Fibroblast of lung (primary cell): ENCODE data around the gene NDUFA12. TPM values are rescaled to one million over a fixed set of nuclear protein-coding genes. Genes with fewer than 3 reads are reported as not detected.
A peak's percentile ranks its signal among the peaks of the same experiment; 100 is the strongest.

Source experiments
- DNase-seq, 2 donors: peaks; one replicate each; pipeline versions ENCODE4 v3.0.0 to v3.0.0-alpha.2; 2010; ENCODE audit warnings: low read depth in 2 of 2
- H2AFZ ChIP-seq: 2 replicates; pipeline ENCODE4 v1.5.1; 2012; ENCODE audit warnings: low read length, control low read depth, inconsistent platforms
- H3K27ac ChIP-seq: 2 replicates; pipeline ENCODE4 v1.5.1; 2011; ENCODE audit warnings: low read length, control low read depth; ENCODE audit not compliant: insufficient read depth
- H3K27me3 ChIP-seq: 2 replicates; pipeline ENCODE4 v1.5.1; 2011; ENCODE audit warnings: mild to moderate bottlenecking, low read length; ENCODE audit not compliant: control insufficient read depth, insufficient read depth
- H3K36me3 ChIP-seq: 2 replicates; pipeline ENCODE4 v1.5.1; 2011; ENCODE audit warnings: low read length; ENCODE audit not compliant: control insufficient read depth, insufficient read depth
- H3K4me1 ChIP-seq: 2 replicates; pipeline ENCODE4 v1.5.1; 2011; ENCODE audit warnings: low read length; ENCODE audit not compliant: control insufficient read depth, insufficient read depth; ENCODE audit errors: extremely low read depth
- H3K4me2 ChIP-seq: 2 replicates; pipeline ENCODE4 v1.5.1; 2011; ENCODE audit warnings: low read length, control low read depth; ENCODE audit not compliant: insufficient read depth; ENCODE audit errors: extremely low read depth
- H3K4me3 ChIP-seq, 4 experiments: fragments of 200-600 bp in 1 of 4; sonication (generic) in 1 of 4; replicated peaks in 1 of 4; 2 replicates each; pipeline ENCODE4 v1.5.1; 2011 to 2016; ENCODE audit warnings: low read length in 4 of 4, low read depth in 3 of 4, mild to moderate bottlenecking in 3 of 4, control low read depth in 2 of 4, inconsistent platforms in 1 of 4, mixed read lengths in 1 of 4; ENCODE audit not compliant: insufficient read depth in 1 of 4; ENCODE audit errors: control extremely low read depth in 1 of 4
- H3K79me2 ChIP-seq: 2 replicates; pipeline ENCODE4 v1.5.1; 2012; ENCODE audit warnings: mild to moderate bottlenecking, low read length, inconsistent platforms; ENCODE audit not compliant: control insufficient read depth, insufficient read depth
- H3K9ac ChIP-seq: 2 replicates; pipeline ENCODE4 v1.5.1; 2011; ENCODE audit warnings: mild to moderate bottlenecking, low read length, control low read depth; ENCODE audit not compliant: insufficient read depth
- H3K9me3 ChIP-seq: 2 replicates; pipeline ENCODE4 v1.5.1; 2012; ENCODE audit warnings: low read depth, low read length; ENCODE audit not compliant: control insufficient read depth, insufficient read depth
- H4K20me1 ChIP-seq: 2 replicates; pipeline ENCODE4 v1.5.1; 2011; ENCODE audit warnings: low read length; ENCODE audit not compliant: control insufficient read depth, insufficient read depth; ENCODE audit errors: extremely low read depth
- CTCF ChIP-seq, 2 donors: IDR thresholded peaks in 1 of 2; conservative IDR thresholded peaks in 1 of 2; 1 replicate in 1 of 2; 2 replicates in 1 of 2; pipeline ENCODE4 v1.5.1; 2011 to 2012; ENCODE audit warnings: low read length in 2 of 2, control low read depth in 1 of 2, inconsistent platforms in 1 of 2, low read depth in 1 of 2, mild to moderate bottlenecking in 1 of 2
- EZH2 ChIP-seq: IDR thresholded peaks from 2 replicates; pipeline ENCODE4 v1.5.1; 2012; ENCODE audit warnings: low read length, control low read depth, mild to moderate bottlenecking; ENCODE audit errors: missing control alignments
- polyA minus RNA-seq: library from RNA; depleted of rRNA, polyadenylated mRNA; stranded (reverse); fragments of >200 nt; gene quantifications from 2 replicates; pipeline ENCODE4 v1.2.3, GENCODE V29; 2011; ENCODE audit warnings: low replicate concordance
- polyA plus RNA-seq, 2 donors: library from polyadenylated mRNA; depleted of rRNA in 1 of 2; stranded (reverse) in 1 of 2; unstranded in 1 of 2; fragments of >200 nt; gene quantifications; 2 replicates each; pipeline ENCODE4 v1.2.1, GENCODE V29; 2011 to 2012; ENCODE audit warnings: missing spikeins in 1 of 2
- total RNA-seq: library from RNA; depleted of rRNA; stranded (reverse); fragments of >200 nt; gene quantifications from 2 replicates; pipeline ENCODE4 v1.2.1, GENCODE V29; 2014

Gene NDUFA12
- total RNA-seq = 79.6 and 102 TPM in 2 replicates
- polyA plus RNA-seq = 210 and 228 TPM in 2 replicates
- polyA plus RNA-seq (2012) = 213 and 224 TPM in 2 replicates
- 11.6 and 21.0 TPM in 2 replicates for polyA minus RNA-seq

- peak within 1 kb of the TSS; percentile 64 for H3K4me2 ChIP-seq
- DNase-seq = peak; percentile 95 to 97
- H3K4me3 ChIP-seq = peak within 1 kb of the TSS; percentile 53 to 99 (median 82)
- peak within 1 kb of the TSS; percentile 65 for H2AFZ ChIP-seq
- H3K27ac ChIP-seq = peak within 1 kb of the TSS; percentile 71
- no peak for TF ChIP-seq EZH2
- no peak for TF ChIP-seq CTCF (conservative IDR thresholded peaks at IDR 0.05 in 1 of 2, IDR thresholded peaks at IDR 0.05 in 1 of 2; ENCODE audit: low read depth in 1 of 2, low read length in 2 of 2)
- no peaks in the 10 kb centered on the region for H3K9me3 ChIP-seq
- no peaks in the 10 kb centered on the region for H4K20me1 ChIP-seq
- no peaks in the 10 kb centered on the region for H3K27me3 ChIP-seq
- H3K9ac ChIP-seq = peak within 1 kb of the TSS; percentile 68
- H3K4me1 ChIP-seq = no peaks in the 10 kb centered on the region
- H3K36me3 ChIP-seq = no peaks in the 10 kb centered on the region
- peaks cover 2% of the 10 kb centered on the region for H3K79me2 ChIP-seq
Observed at GRCh38 chr12:95003213-95003920, at the start of gene NDUFA12. NDUFA12 (minus strand) TSS chr12:95003697; CDS start chr12:95003680, 17 bp downstream.

GRCh38 chr12:95051241-95051640 is 47.7 kb upstream of the NDUFA12 start:
- Histone ChIP-seq H3K4me3 (no peak overlapping the region), H3K4me1 (no peaks in the 10 kb centered on the region), H3K9ac (no peak overlapping the region), H4K20me1 (no peaks in the 10 kb centered on the region), H2AFZ (no peak overlapping the region), H3K4me2 (no peak overlapping the region), H3K79me2 (no peaks in the 10 kb centered on the region), H3K27ac (no peak overlapping the region), H3K36me3 (peaks cover 3% of the 10 kb centered on the region), H3K9me3 (no peaks in the 10 kb centered on the region), H3K27me3 (no peaks in the 10 kb centered on the region)
- DNase-seq = peak in 1 of 2 donors; percentile 57
- TF ChIP-seq EZH2 (no peak), CTCF (conservative IDR thresholded peaks at IDR 0.05 in 1 of 2, IDR thresholded peaks at IDR 0.05 in 1 of 2; ENCODE audit: low read depth in 1 of 2, low read length in 2 of 2) (no peak)

GRCh38 chr12:95037906-95038305 is 34.4 kb upstream of the NDUFA12 start:
- Histone ChIP-seq H3K9me3 (no peaks in the 10 kb centered on the region), H3K4me3 (no peak overlapping the region), H4K20me1 (no peaks in the 10 kb centered on the region), H3K9ac (no peak overlapping the region), H3K27me3 (no peaks in the 10 kb centered on the region), H3K36me3 (no peaks in the 10 kb centered on the region), H2AFZ (no peak overlapping the region), H3K79me2 (no peaks in the 10 kb centered on the region), H3K4me1 (no peaks in the 10 kb centered on the region), H3K27ac (no peak overlapping the region), H3K4me2 (no peak overlapping the region)
- peak in 1 of 2 donors; percentile 5 for DNase-seq
- TF ChIP-seq EZH2 = no peak
